NCI-H1092 (cell line): ENCODE measurements around the gene MCEMP1.

Experiments used
- DNase-seq: peaks from one replicate; lab custom pipeline; 2025; lab: John Stamatoyannopoulos, UW

The MCEMP1 gene

DNA sequence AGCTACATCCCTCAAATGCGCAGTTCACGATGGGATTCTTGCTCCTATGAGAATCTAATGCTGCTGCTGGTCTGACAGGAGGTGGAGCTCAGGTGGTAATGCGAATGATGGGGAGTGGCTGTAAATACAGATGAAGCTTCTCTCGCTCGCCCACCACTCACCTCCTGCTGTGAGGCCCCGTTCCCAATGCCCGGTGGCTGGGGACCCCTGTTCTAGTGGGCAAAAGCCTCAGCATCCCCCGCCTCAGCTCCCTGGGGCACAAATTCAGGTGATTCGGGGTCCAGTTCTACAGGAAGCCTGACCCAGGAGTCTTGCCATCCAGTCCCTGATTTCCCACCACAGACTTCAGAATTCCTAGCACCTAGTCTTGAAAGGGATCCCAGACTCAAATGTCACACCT, 4.4 kb upstream of the MCEMP1 start:
- no peak for DNase-seq

DNA sequence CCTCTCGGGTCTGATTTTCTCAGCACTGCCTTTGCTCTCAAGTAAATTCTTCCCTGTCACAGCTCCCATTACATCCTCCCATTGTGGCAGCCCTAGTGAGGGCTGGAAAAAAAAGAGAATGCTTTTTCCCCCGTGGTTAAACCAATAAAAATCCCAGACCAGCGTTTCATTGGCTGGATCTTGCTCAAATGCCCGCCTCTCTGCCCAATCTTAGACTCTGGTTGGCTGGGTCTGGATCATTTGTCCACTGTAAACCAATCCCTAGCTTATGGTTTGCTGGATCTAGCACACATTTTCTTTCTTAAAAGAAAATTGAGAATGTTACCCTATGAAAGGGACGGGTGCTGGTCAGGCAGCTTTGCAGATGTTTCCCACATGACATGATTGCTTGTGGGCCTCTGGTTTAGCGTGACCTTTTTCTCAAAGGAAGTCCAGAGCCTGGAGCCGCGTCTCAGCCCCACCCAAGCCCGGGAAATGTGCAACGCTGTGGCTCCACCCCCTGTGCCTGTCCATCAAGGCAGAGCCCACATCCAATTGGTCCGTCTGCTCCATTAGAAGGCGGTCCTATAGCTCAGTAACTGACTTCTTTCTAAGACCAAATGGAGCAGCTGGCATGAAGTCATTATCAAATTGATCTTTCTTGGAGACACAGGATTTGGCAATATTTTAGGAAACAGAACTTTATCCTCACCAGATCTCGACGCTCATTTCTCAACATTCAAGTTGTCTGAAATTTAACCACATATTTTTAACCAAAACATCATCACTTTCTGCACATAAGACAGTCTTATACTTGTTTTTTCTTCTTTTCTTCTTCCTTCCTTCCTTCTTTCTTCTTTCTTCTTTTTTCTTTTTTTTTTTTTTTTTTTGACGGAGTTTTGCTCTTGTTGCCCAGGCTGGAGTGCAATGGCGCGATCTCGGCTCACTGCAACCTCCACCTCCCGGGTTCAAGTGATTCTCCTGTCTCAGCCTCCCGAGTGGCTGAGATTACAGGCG, 2.6 kb upstream of the MCEMP1 start:
- DNase-seq, result no peak

DNA sequence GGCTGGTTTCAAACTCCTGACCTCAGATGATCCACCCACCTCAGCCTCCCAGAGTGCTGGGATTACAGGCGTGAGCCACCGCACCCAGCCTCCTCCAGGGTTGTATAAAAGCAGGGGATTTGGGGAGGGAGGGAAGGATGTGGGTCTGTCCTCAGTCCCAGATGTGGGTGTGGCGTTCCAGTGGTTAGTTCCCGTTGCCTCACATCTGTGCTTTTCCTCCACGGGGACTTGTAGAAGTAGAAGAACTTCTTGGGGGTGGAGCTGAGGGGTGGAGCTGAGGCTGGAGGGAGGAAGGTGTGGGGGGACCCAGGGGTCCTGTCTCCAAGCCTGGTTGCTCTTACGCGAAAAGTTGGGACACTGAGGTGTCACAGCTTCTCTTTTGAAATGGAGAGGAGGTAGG, 514 bp upstream of the MCEMP1 start:
- DNase-seq, result no peak

DNA sequence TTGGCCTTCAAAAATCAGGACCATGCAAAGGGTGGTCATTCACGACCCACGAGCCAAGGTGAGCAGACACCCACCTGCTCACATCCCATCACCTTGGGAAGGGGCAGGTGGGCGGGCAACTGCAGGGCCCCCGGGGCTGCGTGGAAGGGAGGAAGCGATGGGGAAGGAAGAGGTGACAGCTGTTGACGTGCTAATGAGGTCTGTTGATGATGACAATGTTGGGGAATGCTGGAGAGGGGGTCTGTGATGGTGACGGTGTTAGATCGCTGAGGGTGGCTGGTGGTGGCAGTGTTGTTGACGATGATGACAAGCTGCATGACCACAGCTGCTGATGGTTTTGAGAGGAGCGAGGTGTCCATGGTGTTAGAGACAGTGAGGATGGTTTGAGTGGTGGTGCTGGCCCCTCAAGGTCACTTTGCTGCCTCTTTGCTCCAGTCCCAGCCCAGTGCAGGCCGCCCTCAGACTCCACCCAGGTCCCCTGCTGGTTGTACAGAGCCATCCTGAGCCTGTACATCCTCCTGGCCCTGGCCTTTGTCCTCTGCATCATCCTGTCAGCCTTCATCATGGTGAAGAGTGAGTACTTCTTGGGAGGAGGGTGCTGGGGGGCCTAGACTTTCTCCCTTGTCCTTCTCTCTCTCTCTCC, 900 bp downstream of the MCEMP1 start:
- no peak for DNase-seq

DNA sequence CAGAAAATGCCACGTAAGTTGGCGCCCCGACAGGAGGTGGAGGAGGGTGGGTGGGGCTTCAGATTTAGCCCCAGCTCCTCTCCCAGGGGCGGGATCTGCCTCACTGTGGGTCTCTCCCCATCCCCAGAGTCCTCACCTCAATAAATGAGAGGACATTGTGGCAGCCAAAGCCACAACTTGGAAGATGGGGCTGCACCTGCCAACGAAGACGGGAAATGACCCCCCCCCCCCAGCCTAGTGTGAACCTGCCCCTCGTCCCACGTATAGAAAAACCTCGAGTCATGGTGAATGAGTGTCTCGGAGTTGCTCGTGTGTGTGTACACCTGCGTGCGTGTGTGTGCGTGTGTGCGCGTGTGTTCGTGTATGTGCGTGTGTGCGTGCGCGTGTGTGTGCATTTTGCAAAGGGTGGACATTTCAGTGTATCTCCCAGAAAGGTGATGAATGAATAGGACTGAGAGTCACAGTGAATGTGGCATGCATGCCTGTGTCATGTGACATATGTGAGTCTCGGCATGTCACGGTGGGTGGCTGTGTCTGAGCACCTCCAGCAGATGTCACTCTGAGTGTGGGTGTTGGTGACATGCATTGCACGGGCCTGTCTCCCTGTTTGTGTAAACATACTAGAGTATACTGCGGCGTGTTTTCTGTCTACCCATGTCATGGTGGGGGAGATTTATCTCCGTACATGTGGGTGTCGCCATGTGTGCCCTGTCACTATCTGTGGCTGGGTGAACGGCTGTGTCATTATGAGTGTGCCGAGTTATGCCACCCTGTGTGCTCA, 2.3 kb downstream of the MCEMP1 start:
- no peak for DNase-seq

- no peak for DNase-seq
Observed at GRCh38 chr19:7679771-7680605, 3.1 kb downstream of the MCEMP1 start.

GRCh38 chr19:7680606-7681339, 3.9 kb downstream of the MCEMP1 start, which contains the start of gene TRAPPC5:
TRAPPC5 (plus strand) TSS chr19:7680833; CDS start chr19:7682254, 1,421 bp downstream.
- DNase-seq, result peak; percentile 80

GRCh38 chr19:7681340-7682174, 4.7 kb downstream of the MCEMP1 start:
- no peak for DNase-seq

- DNase-seq, result no peak
Observed at GRCh38 chr19:7682175-7682855, 5.4 kb downstream of the MCEMP1 start.

DNA sequence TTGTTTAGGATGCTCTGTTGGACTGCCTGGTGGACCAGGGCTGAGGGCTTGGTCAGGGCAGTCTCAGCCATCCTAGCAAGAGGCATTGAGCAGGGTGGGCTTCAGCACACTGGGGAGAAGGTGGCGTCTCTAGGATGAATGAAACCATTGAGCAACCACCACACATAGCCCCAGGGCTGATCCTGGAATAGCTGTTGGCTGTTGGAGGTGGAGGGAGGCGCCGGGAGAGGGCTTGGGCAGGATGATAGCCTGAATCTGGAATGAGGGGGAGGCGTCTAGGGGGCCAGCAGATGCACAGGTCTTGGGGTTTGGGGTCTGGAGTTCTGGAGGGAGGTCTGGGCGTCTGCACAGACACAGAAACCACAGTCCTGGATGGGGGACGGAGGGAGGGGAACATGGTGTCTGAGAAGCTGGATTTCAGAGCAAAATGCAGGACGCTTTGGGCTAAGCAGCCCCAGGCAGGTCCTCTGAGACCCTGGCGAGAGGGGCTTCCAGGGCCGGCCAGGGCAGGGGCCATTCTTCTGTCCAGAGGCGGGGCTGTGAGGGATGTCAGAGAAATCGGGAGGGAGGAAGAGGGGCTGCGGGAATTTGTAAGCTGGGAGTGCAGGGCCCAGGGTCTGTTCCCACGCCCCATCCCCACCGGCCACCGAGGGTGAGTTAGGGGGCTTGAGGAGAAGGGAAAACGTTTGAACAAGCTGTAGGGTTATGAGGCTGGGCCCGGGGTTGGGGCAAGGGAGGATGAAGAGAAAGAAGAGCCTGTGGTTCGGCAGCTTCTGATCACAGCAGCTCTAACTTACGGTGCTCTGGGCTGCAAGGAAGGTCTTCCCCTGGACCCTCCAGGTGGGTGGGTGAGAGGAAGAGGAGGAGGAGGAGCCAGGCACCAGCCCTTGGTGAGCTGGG, 8.9 kb downstream of the MCEMP1 start:
- DNase-seq, result no peak

DNA sequence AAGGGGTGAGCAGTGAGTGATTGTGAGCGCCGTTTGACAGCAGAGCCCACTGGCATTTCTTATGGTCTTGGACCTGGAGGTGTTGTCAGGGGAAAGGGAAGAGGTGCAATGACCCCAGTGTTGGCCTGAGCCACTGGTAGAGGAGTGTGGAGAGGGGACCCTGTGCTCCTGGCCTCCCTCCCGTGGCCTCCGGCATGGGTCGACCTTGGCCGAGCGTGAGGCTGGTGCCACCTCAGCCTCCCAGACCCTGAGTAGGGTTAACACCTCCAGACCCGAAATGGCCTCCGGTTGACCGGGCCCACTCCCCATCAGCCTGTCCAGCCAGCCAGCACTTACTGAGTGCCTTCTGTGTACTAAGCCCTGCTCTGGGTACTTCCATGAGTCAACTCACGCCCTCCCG, 10.3 kb downstream of the MCEMP1 start:
- no peak for DNase-seq

GRCh38 chr19:7689165-7689564, 12.3 kb downstream of the MCEMP1 start:
- DNase-seq, result no peak

- no peak for DNase-seq
Observed at GRCh38 chr19:7690779-7691258, 13.9 kb downstream of the MCEMP1 start.

DNA sequence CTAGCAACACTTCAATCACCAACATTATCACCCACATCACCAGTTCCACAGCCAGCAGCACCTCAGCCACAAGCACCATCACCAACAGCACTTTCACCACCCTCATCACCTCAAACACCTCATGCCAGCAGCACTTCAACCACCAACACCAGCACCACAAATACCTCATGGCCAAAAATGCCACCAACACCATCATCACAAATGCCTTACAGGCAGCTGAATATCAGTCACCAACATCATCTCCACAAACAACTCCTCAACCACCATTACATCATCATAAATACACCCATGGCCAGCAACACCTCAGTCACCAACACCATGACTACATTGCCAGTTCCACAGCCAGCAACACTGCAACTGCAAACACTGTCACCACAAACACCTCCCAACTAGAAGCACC, 14.6 kb downstream of the MCEMP1 start:
- no peak for DNase-seq

DNA sequence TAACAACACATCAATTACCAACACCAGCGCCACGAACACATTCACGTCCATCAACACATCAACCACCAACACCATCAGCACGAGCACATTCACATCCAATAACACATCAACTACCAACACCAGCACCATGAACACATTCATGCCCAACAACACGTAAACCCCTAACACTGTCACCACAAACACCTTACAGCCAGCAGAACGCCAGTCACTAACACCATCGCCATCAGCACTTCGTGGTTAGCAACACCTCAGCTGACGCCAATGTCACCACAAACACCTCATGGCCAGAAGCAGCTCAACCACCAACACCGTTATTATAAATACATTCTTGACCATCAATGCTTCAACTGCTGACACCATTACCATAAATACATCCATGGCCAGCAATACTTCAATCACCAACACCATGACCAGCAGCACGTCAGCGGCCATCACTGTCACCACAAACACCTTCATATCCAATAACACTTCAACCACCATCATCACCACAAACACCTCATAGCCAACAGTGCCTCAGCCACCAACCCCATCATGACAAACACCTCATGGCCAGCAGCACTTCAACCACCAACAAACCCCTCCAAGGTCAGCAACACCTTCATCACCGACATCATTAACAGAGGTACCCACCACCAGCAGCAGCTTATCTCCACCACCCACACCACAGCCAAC, 15.7 kb downstream of the MCEMP1 start:
- no peak for DNase-seq

DNA sequence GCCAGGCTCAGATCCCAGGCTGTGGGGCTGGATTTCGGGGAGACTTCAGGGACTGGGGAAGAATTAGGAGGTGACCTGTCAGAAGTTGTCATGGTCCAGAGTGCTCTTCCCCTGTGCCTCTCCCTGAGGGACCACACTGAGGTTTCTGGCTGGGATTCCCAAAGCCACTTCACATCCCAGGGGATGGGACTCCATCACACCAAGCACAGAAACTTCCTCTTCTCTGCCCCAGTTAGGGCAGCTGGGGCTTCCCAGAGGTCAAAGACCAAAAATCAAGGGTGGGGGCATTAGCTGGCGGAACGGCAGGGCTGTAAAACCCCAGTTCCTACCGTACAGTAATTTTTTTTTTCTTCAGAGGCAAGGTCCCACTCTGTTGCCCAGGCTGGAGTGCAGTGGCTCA, 17.6 kb downstream of the MCEMP1 start:
- no peak for DNase-seq

- DNase-seq, result no peak
Observed at GRCh38 chr19:7697721-7698287, 20.9 kb downstream of the MCEMP1 start.
